Epithelial cell of proximal tubule (primary cell): ENCODE data around the gene ERP29. TPM values are rescaled to one million over a fixed set of nuclear protein-coding genes. Genes with fewer than 3 reads are reported as not detected.

Experiments
- DNase-seq: peaks from one replicate; pipeline ENCODE4 v3.0.0-alpha.2; 2011; ENCODE audit warnings: low read depth
- H3K4me3 ChIP-seq: 2 replicates; pipeline ENCODE4 v1.5.1; 2011; ENCODE audit warnings: low read depth, mild to moderate bottlenecking, low read length
- CTCF ChIP-seq: conservative IDR thresholded peaks from 2 replicates; pipeline ENCODE4 v1.5.1; 2012; ENCODE audit warnings: low read depth, mild to moderate bottlenecking, low read length
- total RNA-seq: library from RNA; depleted of rRNA; stranded (reverse); fragments of >200 nt; gene quantifications from 2 replicates; pipeline ENCODE4 v1.2.3, GENCODE V29; 2015

The ERP29 gene
- total RNA-seq: 67.0 and 83.4 TPM in 2 replicates

DNA sequence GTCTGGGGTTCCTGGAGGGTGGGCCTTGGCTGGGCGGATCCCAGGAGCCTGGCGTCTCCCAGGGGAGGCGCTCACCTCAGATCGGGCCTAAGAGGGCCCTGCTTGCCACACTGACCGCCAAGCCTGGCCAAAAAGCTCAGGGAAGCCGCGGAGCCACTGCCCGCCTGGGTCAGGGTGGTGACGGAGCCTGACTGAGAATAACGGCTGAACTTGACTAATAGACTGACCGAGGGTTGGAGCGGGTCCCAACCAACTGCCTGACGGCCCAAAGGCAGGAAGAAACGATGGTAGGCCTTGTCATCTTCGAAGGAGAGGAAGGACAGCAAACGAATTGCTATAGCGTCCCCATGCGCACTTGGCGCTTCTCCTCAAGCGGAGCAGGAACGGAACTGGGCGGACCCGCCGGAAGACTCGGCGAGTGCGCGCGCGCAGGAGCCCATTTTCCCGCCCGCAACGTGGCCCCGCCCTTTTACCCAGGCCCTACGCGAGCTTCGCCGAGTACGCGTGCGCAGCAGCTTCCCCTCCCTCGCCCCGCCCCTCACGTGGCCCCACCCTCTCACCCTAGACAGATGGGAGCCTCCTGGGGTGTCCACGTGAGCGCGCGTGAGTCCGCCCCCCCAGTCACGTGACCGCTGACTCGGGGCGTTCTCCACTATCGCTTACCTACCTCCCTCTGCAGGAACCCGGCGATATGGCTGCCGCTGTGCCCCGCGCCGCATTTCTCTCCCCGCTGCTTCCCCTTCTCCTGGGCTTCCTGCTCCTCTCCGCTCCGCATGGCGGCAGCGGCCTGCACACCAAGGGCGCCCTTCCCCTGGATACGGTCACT is at the start of gene ERP29, which contains the start of gene TMEM116:
Gene ERP29, plus strand, starts transcription at position 652 of the 826 bp plus-strand sequence. Its CDS starts 40 bp downstream, at position 692.
Gene TMEM116, minus strand, starts transcription at position 391 of the 826 bp plus-strand sequence. CDS start 7,895 bp downstream, outside the sequence.
- peak within 1 kb of the TSS; percentile 73 for H3K4me3 ChIP-seq
- peak; percentile 62 for DNase-seq
- peak; percentile 43 for TF ChIP-seq CTCF

DNA sequence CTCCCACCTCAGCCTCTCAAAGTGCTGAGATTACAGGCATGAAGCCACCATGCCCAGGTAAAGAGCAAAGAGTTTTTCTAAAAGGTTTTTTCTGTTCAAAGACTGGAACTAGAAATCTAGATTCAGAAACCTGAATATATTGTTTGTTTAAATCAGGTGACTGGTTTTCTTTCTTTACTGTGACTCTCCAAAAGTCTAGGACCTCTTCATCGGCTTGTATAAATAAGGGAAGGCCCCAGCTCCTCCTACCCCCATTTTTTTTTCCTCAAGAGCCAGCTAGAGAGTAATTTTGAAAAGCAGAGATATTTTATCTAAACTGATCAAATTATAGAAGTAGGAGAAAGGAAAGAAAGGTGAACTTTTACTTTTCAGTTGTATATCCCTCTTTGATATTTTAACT is 48.3 kb upstream of the ERP29 start:
- DNase-seq: no peak
- TF ChIP-seq CTCF: no peak
- no peak overlapping the region for H3K4me3 ChIP-seq

DNA sequence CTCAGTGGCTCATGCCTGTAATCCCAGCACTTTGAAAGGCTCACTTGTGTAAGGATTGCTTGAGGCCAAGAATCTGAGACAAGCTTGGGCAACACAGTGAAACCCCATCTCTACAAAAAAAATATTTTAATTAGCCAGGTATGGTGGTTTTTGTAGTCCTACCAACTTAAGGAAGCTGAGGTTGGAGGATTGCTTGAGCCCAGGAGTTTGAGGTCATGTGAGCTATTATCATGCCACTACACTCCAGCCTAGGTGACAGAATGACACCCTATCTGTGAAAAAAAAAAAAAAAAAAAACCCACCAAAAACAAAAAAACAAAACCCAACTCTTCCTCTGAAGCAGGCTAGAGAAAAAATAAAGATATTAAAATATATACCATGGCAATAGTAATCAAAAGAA is 41.4 kb upstream of the ERP29 start:
- no peak for DNase-seq
- no peak for TF ChIP-seq CTCF
- no peak overlapping the region for H3K4me3 ChIP-seq

DNA sequence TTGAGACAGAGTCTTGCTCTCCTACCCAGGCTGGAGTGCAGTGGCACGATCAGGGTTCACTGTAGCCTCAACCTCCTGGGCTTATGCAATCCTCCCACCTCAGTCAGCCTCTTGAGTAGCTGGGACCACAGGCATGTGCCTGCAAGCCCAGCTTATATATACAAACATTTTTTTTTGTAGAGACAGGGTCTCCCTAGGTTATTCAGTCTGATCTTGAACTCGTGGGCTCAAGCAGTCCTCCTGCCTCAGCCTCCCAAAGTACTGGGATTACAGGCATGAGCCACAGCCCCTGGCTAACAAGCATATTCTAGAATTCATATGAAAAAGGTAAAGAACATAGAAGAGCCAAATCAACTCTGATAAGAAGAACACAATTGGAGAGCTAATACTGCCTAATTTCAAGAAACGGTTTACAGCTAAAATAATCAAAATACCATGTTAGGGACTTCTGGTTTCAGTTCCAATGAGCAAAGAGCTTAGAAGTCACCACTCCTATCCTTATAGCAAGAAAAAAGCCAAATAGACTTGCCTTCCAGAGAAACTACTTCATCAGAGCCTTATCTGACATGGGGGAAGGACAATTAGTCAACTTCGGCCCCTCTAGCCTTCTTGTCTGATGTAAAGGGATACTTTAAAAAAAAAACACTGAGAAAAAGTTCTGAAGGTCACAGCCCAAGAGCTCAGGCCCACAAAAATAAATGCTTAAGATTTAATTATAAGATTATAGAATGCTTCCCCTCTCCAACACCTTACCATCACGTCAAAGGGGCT is 37.9 kb upstream of the ERP29 start:
- H3K4me3 ChIP-seq: no peak overlapping the region
- TF ChIP-seq CTCF: no peak
- no peak for DNase-seq

GRCh38 chr12:111976291-111976690 is 36.9 kb upstream of the ERP29 start:
- no peak overlapping the region for H3K4me3 ChIP-seq
- no peak for DNase-seq
- no peak for TF ChIP-seq CTCF

DNA sequence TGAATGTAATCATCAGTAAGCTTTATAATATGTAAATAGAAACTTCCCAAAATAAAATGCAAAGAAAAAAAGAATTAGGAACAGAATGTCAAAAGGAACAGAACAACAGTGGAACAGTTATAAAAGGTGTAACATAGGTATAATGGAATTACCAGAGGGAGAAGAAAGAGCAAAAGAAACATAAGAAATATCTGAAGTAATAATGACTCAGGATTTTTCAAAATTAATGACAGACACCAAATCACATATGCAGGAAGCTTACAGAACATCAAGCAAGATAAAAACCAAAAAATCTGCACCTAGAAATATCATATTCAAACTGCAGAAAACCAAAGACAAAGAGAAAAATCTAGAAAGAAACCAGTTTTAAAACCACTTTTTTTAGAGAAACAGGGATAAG is 36.4 kb upstream of the ERP29 start:
- no peak for DNase-seq
- TF ChIP-seq CTCF: no peak
- no peak overlapping the region for H3K4me3 ChIP-seq
